ENCODE measurements around the gene CHRM4. TPM values are rescaled to one million over a fixed set of nuclear protein-coding genes. Genes with fewer than 3 reads are reported as not detected.

The CHRM4 gene
- total RNA-seq, 1 donor, result not detected

GRCh38 chr11:46429717-46430116 is 38.1 kb upstream of the CHRM4 start:
- DNase-seq (ENCODE audit: low read depth), result peak; percentile 19
- H3K4me3 ChIP-seq (ENCODE audit: low read depth, low read length), result no peak overlapping the region
- no peak for TF ChIP-seq CTCF (IDR thresholded peaks at IDR 0.05; ENCODE audit: insufficient read depth, low read depth, low read length)

DNA sequence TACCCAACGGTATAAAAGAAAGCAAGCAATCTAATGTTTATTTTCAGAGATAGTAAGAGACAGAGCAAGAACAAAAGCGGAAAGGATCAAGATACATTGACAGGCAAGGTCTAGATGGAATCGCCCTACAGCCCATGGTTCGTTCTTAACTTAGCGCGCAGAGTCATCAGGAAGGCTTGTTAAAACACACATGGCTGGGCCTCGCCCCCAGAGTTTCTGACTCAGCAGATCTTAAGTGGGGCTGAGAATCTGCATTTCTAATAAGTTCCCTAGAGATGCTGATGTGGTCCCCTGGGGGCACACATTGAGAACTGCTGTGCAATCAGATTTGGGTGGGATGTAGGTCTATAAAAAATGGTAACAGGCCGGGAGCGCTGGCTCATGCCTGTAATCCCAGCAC is 35.8 kb upstream of the CHRM4 start:
- no peak for DNase-seq (ENCODE audit: low read depth)
- TF ChIP-seq CTCF (IDR thresholded peaks at IDR 0.05; ENCODE audit: insufficient read depth, low read depth, low read length), result no peak

GRCh38 chr11:46426233-46426991 is 34.8 kb upstream of the CHRM4 start:
- no peak overlapping the region for H3K4me3 ChIP-seq (ENCODE audit: low read depth, low read length)
- no peak for DNase-seq (ENCODE audit: low read depth)
- no peak for TF ChIP-seq CTCF (IDR thresholded peaks at IDR 0.05; ENCODE audit: insufficient read depth, low read depth, low read length)

More for the DNA sequence above, 35.8 kb upstream of the CHRM4 start:
- no peak overlapping the region for H3K4me3 ChIP-seq (ENCODE audit: low read depth, low read length)

GRCh38 chr11:46422588-46422987 is 31.0 kb upstream of the CHRM4 start:
- no peak overlapping the region for H3K4me3 ChIP-seq (ENCODE audit: low read depth, low read length)
- no peak for TF ChIP-seq CTCF (IDR thresholded peaks at IDR 0.05; ENCODE audit: insufficient read depth, low read depth, low read length)
- DNase-seq (ENCODE audit: low read depth), result peak; percentile 77

DNA sequence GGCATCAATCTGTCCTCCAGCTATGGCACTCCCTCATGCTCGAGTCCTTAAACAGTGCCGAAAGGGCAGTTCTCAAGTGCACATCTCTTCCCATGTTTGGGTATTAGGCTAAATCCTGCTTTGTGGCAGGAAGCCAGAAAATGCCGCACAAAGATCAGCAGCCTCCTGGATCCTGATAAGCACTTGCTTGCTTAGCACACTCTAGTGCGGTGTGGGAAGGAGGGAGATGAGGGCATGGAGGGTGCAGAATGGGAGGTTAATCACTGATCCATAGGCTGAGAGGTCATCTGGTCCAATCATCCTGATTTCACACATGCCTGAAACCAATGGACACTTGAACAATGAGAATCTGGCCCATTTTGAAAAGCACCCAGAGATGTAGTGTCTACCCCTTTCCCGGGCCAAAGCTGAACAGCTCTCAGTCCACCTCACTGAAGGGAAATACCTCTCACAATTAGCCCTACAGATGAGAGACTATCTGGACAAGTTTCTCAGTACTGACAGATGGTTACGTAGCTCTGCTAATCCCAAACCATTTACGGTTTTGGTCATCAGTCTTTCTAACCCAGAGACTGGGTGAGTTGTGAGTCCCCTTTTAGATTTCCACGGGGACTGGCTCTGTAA is 29.8 kb upstream of the CHRM4 start:
- no peak overlapping the region for H3K4me3 ChIP-seq (ENCODE audit: low read depth, low read length)
- no peak for TF ChIP-seq CTCF (IDR thresholded peaks at IDR 0.05; ENCODE audit: insufficient read depth, low read depth, low read length)
- peak; percentile 82 for DNase-seq (ENCODE audit: low read depth)

- no peak for DNase-seq (ENCODE audit: low read depth)
- no peak overlapping the region for H3K4me3 ChIP-seq (ENCODE audit: low read depth, low read length)
- no peak for TF ChIP-seq CTCF (IDR thresholded peaks at IDR 0.05; ENCODE audit: insufficient read depth, low read depth, low read length)
Observed at GRCh38 chr11:46420513-46420912, 28.9 kb upstream of the CHRM4 start.
